ENCODE data around the gene DIS3L2.
"Not testable (repeated sequence)": the region's sequence is repeated elsewhere in the genome, so short reads cannot be mapped to it uniquely, and the experiment has no call there.

DIS3L2 gene

DNA sequence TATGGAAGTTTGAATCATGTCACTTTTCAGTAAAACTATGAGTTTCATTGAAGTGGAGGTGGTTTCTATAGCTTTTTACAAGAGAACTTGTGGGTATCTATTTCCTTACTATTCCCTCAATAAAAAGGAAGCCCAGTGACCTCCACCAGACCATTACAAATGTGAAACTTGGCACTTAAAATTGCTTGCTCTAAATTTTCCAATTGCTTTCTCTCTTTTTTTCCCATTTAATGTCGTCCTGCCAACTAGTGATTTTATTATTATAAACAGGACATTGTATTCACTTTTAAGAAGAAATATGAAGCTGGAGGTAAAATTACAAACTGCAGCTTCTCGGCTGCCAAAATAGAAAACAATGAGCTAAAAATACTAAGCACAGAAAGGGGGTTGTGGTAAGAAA, 208.9 kb downstream of the DIS3L2 start:
- DNase-seq (ENCODE audit: low read depth in 2 of 3, low spot score in 1 of 3) = no peak

DNA sequence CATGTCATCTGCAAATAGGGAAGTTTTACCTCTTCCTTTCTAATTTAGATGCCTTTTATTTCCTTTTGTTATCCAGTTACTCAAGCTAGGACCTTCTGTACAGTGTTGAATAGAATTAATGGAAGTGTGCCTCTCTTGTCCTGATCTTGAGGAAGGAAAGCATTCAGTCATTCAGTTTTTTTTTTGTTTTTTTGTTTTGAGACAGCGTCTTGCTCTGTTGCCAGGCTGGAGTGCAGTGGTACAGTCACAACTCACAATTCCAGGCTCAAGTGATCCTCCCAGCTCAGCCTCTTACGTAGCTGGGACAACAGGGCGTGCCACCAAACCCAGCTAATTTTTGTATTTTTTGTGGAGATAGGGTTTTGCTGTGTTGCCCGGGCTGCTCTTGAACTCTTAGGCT, 213.1 kb downstream of the DIS3L2 start:
- no peak for DNase-seq (ENCODE audit: low read depth in 2 of 3, low spot score in 1 of 3)

- DNase-seq (ENCODE audit: low read depth in 2 of 3, low spot score in 1 of 3) = not testable (repeated sequence)
These were observed 215.1 kb downstream of the DIS3L2 start for GRCh38 chr2:232176587-232176986.

DNA sequence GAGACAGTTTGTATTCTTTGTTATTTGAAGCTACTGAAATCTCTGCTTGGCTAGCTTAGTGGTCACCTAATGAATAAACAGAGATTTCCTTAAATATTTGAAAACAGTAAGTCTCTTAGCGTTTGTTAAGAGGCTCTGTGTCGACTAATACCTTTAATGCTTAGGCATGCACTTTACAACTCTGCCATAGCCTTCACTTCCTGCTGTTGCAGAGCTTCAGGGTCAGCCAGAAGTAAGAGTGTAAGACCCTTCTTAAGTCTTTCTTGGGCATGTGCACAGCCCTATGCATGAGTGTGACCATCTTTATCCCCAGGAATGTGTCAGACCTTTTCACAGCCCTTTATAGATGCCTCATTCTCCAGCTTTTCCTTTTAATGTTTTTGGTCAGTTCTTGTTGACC, 221.8 kb downstream of the DIS3L2 start:
- DNase-seq (ENCODE audit: low read depth in 2 of 3, low spot score in 1 of 3) = no peak

DNA sequence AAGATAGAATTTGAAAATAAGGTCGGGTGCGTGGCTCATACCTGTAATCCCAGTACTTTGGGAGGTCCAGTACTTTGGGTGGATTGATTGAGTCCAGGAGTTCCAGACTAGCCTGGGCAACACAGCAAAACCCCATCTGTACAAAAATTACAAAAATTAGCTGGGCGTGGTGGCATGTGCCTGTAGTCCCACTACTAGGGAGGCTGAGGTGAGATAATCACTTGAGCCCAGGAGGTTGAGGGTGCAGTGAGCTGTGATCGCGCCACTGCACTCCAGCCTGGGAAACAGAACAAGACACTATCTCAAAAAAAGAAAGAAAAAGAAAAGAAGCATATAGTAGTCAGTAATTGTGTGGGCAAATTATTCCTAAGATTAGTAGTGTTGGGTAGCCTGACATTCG, 222.8 kb downstream of the DIS3L2 start:
- no peak for DNase-seq (ENCODE audit: low read depth in 2 of 3, low spot score in 1 of 3)

DNA sequence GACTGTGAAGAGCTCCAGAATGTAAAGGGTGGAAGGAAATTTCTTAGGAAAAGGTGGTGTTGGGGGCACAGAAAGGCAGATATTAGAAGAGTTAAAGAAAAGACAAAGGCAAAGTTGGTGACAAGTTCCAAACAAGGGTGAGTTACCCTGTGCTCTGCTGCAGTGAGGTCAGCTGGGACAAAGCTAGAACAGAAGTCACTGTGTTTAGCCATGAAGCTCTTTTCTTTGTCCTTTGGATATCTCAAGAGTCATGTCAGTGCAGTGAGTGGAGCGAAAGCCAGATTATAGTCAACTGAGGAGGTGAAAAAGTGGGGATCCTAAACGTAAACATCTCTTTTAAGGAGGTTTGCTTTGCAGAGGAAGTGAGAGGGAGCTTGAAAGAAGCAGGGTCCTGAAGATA, 229.3 kb downstream of the DIS3L2 start:
- DNase-seq (ENCODE audit: low read depth in 2 of 3, low spot score in 1 of 3) = no peak

DNA sequence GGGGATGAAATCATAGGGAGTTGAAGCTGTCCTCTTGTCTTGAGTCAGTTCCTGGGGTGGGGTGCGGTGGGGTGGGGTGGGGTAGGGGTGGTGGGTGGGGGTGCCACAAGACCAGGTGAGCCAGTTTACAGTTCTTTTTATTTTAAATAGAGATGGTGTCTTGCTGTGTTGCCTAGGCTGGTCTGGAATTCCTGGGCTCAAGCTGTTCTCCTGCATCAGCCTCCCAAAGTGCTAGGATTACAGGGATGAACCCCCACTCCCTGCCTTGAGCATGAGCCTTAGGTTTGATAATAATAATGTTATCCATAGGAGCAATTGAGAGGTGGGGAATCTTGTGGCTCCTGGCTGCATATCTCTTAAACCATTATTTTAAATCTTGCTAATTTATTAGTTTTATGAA, 234.0 kb downstream of the DIS3L2 start:
- no peak for DNase-seq (ENCODE audit: low read depth in 2 of 3, low spot score in 1 of 3)

- no peak for DNase-seq (ENCODE audit: low read depth in 2 of 3, low spot score in 1 of 3)
These were observed 235.3 kb downstream of the DIS3L2 start for GRCh38 chr2:232196802-232197201.

GRCh38 chr2:232200195-232200594, 238.7 kb downstream of the DIS3L2 start:
- no peak for DNase-seq (ENCODE audit: low read depth in 2 of 3, low spot score in 1 of 3)

- no peak for DNase-seq (ENCODE audit: low read depth in 2 of 3, low spot score in 1 of 3)
These were observed 241.8 kb downstream of the DIS3L2 start for GRCh38 chr2:232203166-232203891.

GRCh38 chr2:232203936-232204335, 242.4 kb downstream of the DIS3L2 start:
- no peak for DNase-seq (ENCODE audit: low read depth in 2 of 3, low spot score in 1 of 3)

DNA sequence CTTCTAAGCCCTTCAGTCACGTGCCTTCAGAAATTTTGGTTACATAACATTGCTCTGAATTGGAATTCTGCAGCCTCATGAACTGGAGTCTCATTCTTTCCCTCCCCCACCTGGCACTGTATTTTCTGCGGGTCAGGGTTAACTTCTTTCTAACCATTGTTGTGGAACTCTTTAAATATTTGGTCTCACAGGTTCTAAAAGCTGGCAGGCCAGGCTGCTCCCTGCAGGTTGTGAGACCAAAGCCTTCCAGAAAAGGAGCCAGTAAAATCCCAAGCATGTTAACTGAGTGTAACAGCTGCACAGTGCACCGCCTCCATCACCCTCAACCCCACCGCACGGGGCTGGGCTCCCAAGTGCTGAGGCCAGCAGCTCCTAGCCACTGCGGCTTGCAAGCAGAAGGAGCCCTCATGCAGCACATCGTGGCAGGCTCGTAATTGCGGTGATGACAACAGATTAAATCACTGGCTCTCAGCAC, 243.0 kb downstream of the DIS3L2 start:
- DNase-seq (ENCODE audit: low read depth in 2 of 3, low spot score in 1 of 3) = no peak

- no peak for DNase-seq (ENCODE audit: low read depth in 2 of 3, low spot score in 1 of 3)
These were observed 245.7 kb downstream of the DIS3L2 start for GRCh38 chr2:232207174-232207573.

DNA sequence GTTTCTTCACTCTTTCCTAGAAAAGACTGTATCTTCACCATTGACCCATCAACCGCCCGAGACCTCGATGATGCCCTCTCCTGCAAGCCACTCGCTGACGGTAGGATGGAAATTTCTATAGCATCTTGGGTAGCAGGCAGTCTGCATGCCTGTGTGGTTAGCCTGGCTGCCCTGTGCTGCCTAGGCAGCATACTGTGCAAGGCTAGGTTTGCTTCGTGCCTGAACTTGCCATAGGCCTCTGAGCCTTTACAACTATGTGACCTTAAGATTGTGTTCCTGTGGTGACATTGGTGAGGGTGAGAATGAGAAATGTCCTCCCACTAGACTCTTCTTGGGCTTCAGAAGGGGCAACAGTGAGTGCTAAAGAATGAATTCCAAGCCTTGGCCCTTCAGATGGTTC, 248.8 kb downstream of the DIS3L2 start:
- DNase-seq (ENCODE audit: low read depth in 2 of 3, low spot score in 1 of 3) = no peak

GRCh38 chr2:232211743-232212686, 250.5 kb downstream of the DIS3L2 start:
- DNase-seq (ENCODE audit: low read depth in 2 of 3, low spot score in 1 of 3) = no peak

GRCh38 chr2:232213176-232213575, 251.7 kb downstream of the DIS3L2 start:
- DNase-seq (ENCODE audit: low read depth in 2 of 3, low spot score in 1 of 3) = no peak

- no peak for DNase-seq (ENCODE audit: low read depth in 2 of 3, low spot score in 1 of 3)
These were observed 252.5 kb downstream of the DIS3L2 start for GRCh38 chr2:232214053-232214452.

GRCh38 chr2:232216028-232216427, 254.5 kb downstream of the DIS3L2 start:
- DNase-seq (ENCODE audit: low read depth in 2 of 3, low spot score in 1 of 3) = no peak

- DNase-seq (ENCODE audit: low read depth in 2 of 3, low spot score in 1 of 3) = no peak
These were observed 257.4 kb downstream of the DIS3L2 start for GRCh38 chr2:232218778-232219495.

DNA sequence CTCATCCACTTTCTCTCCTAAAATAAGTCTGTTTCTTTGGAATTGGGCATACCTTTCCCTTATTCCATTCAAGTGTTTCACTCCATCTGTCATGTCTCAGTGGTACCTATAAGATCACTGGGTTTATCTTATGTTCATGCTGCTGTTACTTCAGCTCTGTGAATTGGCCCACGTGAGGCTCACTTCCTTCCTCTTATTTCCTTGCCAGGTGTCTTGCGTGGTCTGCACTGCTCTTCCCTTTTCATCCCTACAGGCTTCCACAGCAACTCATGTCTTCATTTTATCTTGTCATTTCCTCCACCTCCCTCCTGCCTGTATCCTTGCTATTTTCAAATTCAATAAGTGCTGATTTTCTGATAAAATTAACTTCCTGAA, 258.0 kb downstream of the DIS3L2 start:
- no peak for DNase-seq (ENCODE audit: low read depth in 2 of 3, low spot score in 1 of 3)

DNA sequence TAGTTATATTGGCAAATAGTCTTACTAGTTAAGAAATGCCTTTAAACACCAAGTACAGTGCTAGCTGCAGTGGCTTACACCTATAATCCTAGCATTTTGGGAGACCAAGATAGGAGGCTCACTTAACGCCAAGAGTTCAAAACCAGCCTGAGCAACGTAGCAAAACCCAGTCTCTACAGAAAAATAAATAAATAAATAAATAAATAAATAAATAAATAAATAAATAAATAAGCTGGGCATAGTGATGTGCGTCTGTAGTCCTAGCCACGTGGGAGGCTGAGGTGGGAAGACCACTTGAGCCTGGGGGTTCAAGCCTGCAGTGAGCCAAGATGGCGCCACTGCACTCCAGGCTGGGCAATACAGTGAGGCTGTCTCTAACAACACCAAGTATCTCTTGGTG, 258.4 kb downstream of the DIS3L2 start:
- DNase-seq (ENCODE audit: low read depth in 2 of 3, low spot score in 1 of 3) = no peak

DNA sequence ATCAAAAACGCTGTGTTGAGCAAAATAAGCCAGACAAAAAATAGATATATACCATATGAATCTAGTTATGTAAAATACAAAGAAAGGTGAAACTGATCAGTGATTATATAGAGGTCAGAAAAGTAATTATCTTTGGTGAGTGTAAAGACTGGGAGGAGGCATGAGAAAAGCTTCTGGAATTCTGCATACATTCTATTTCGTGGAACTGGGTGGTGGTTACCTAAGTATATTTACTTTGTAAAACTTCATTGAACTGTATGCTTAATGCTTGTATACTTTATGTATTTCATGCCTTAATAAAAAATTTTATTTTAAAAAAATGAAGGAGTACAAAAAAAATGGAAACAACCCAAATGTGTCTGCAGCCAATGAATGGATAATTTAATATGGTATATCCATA, 263.9 kb downstream of the DIS3L2 start:
- no peak for DNase-seq (ENCODE audit: low read depth in 2 of 3, low spot score in 1 of 3)

Data from stimulated activated CD4-positive, alpha-beta T cell treated with anti-CD3 and anti-CD28 coated beads, Interleukin-12 subunit alpha, Interleukin-12 subunit beta, amount 100 ng/mL, for 48 hours (primary cell).